ENCODE data around the gene UBE2R2.

- TF ChIP-seq CTCF (IDR thresholded peaks at IDR 0.05) = no peak
- no peak for TF ChIP-seq ZFX (IDR thresholded peaks at IDR 0.05; ENCODE audit: borderline replicate concordance)
These were observed 61.9 kb downstream of the UBE2R2 start for GRCh38 chr9:33878691-33879366.

All from 22Rv1 (cell line).